K562 (cell line): Measurements from ENCODE around the gene PLCG2. TPM values are rescaled to one million over a fixed set of nuclear protein-coding genes. Genes with fewer than 3 reads are reported as not detected.
A peak's percentile ranks its signal among the peaks of the same experiment; 100 is the strongest.

ENCODE experiments used
- ATAC-seq: fragments of 200-7000 bp; cut with Tn5 transposase; 3 replicates; pipeline ENCODE4 v1.9.1; 2020; ENCODE audit warnings: moderate library complexity
- BruUV-seq: library from RNA; stranded (reverse); fragments of 400-500 nt; replicated peaks from 2 replicates; lab custom pipeline; 2021; lab: Mats Ljungman, UMichigan
- CTCF ChIA-PET: fragments of 300-600 bp; formaldehyde crosslinking; extraction: SDS; loops from one replicate; lab custom pipeline; 2021; ENCODE audit warnings: low intra/inter-chr PET ratio; lab: Yijun Ruan, JAX
- POLR2A ChIA-PET: fragments of 300-600, 350-650 bp; sonication (Branson Sonifier 250); formaldehyde crosslinking; extraction: SDS; loops from one replicate; lab custom pipeline; 2021; ENCODE audit warnings: antibody characterized with exemption, inconsistent platforms; lab: Yijun Ruan, JAX
- DNase-seq, 4 experiments: peaks; one replicate each; pipeline versions ENCODE4 v3.0.0 to v3.0.0-alpha.2; 2011 to 2018; ENCODE audit warnings: low spot score in 3 of 4, mixed read lengths in 3 of 4; ENCODE audit errors: extremely low read depth in 1 of 4
- FAIRE-seq: peaks from 2 replicates; lab custom pipeline; 2011; peaks lifted over from hg19 to GRCh38; lab: Jason Lieb, UNC
- H2AFZ ChIP-seq: 2 replicates; pipeline ENCODE4 v1.6.0; 2011; ENCODE audit warnings: low read depth, low read length, control low read depth, inconsistent platforms
- H3K27ac ChIP-seq: fragments of 200-600 bp; 3 replicates; pipeline ENCODE4 v1.8.0; 2011; ENCODE audit warnings: low read depth, mild to moderate bottlenecking, control low read depth, inconsistent platforms, low read length, moderate library complexity, mixed read lengths; ENCODE audit errors: extremely low read depth
- H3K27me3 ChIP-seq, 2 experiments: fragments of 300-600 bp in 1 of 2; 2 replicates in 1 of 2; 3 replicates in 1 of 2; pipeline versions ENCODE4 v1.6.0 to v1.8.0; 2011; ENCODE audit warnings: inconsistent platforms in 2 of 2, low read length in 2 of 2, mild to moderate bottlenecking in 1 of 2, mixed read lengths in 1 of 2, moderate library complexity in 1 of 2; ENCODE audit not compliant: control insufficient read depth in 2 of 2, insufficient read depth in 2 of 2
- H3K36me3 ChIP-seq: fragments of 300-600 bp; 3 replicates; pipeline ENCODE4 v1.8.0; 2011; ENCODE audit warnings: mild to moderate bottlenecking, low read length, inconsistent platforms; ENCODE audit not compliant: control insufficient read depth, insufficient read depth
- H3K4me1 ChIP-seq, 2 experiments: fragments of 200-600 bp in 1 of 2; replicated peaks in 1 of 2; 2 replicates in 1 of 2; 3 replicates in 1 of 2; pipeline versions ENCODE4 v1.5.1 to v1.8.0; 2011; ENCODE audit warnings: inconsistent platforms in 2 of 2, low read length in 2 of 2, mild to moderate bottlenecking in 1 of 2, mixed read lengths in 1 of 2, moderate library complexity in 1 of 2; ENCODE audit not compliant: control insufficient read depth in 2 of 2, insufficient read depth in 2 of 2
- H3K4me2 ChIP-seq: 2 replicates; pipeline ENCODE4 v1.6.1; 2011; ENCODE audit warnings: low read length, control low read depth, inconsistent platforms, mixed read lengths; ENCODE audit not compliant: insufficient read depth
- H3K4me3 ChIP-seq: fragments of 200-600 bp; sonication (generic), shearing (Covaris generic); 2 replicates; pipeline ENCODE4 v1.5.1; 2016; ENCODE audit warnings: control low read depth, inconsistent platforms
- H3K79me2 ChIP-seq: fragments of 200-600 bp; 3 replicates; pipeline ENCODE4 v1.8.0; 2011; ENCODE audit warnings: low read length, inconsistent platforms; ENCODE audit not compliant: control insufficient read depth, insufficient read depth
- H3K9ac ChIP-seq, 2 experiments: 2 replicates each; pipeline versions ENCODE4 v1.6.0 to v1.6.1; 2011; ENCODE audit warnings: low read depth in 2 of 2, low read length in 2 of 2, control low read depth in 1 of 2, inconsistent platforms in 1 of 2, mild to moderate bottlenecking in 1 of 2, mixed read lengths in 1 of 2; ENCODE audit not compliant: insufficient read depth in 1 of 2
- H3K9me1 ChIP-seq: one replicate; pipeline ENCODE4 v1.6.0; 2011; ENCODE audit warnings: inconsistent platforms, mild to moderate bottlenecking, low read length, moderate library complexity; ENCODE audit not compliant: control insufficient read depth, insufficient read depth
- H3K9me3 ChIP-seq: replicated peaks from 2 replicates; pipeline ENCODE4 v1.5.1; 2011; ENCODE audit warnings: low read depth, low read length, inconsistent platforms; ENCODE audit not compliant: control insufficient read depth, insufficient read depth
- H4K20me1 ChIP-seq: replicated peaks from 2 replicates; pipeline ENCODE4 v1.6.1; 2011; ENCODE audit warnings: low read length, inconsistent platforms, mixed read lengths; ENCODE audit not compliant: control insufficient read depth, insufficient read depth
- ESRRA ChIP-seq: fragments of 450-650 bp; IDR thresholded peaks from 2 replicates; pipeline ENCODE4 v1.6.1; 2014; ENCODE audit warnings: low read depth, mild to moderate bottlenecking, moderate library complexity, borderline replicate concordance
- MBD1 ChIP-seq: fragments of 250-450 bp; sonication (Bioruptor Pico); IDR thresholded peaks from 2 replicates; pipeline ENCODE4 v1.8.0; 2022; ENCODE audit warnings: inconsistent platforms
- SREBF1 ChIP-seq: fragments of 150-350 bp; IDR thresholded peaks from 2 replicates; pipeline ENCODE4 v1.6.1; 2014; ENCODE audit warnings: antibody characterized with exemption, low read depth, low read length, borderline replicate concordance
- ZKSCAN1 ChIP-seq: fragments of 150-350 bp; IDR thresholded peaks from 2 replicates; pipeline ENCODE4 v1.6.1; 2016; ENCODE audit warnings: low read depth, low read length
- ZNF561 ChIP-seq: fragments of 450-650 bp; formaldehyde crosslinking; conservative IDR thresholded peaks from 2 replicates; pipeline ENCODE4 v1.4.0; 2020; ENCODE audit warnings: mild to moderate bottlenecking, moderate library complexity
- WGBS: fragments of 100-300 bp; shearing (Covaris generic); methylation state at CpG from one replicate; pipeline ENCODE4 v1.1.6; 2016; ENCODE audit warnings: low coverage, mixed read lengths; ENCODE audit not compliant: insufficient coverage; ENCODE audit errors: missing lambda C conversion rate; 5-methylcytosine and 5-hydroxymethylcytosine counted together
- in situ Hi-C: fragments of 300-500 bp; cut with MboI; formaldehyde crosslinking; loops from 4 replicates; pipeline ENCODE4 v1.15.0; 2018; ENCODE audit warnings: inconsistent platforms, mixed read lengths
- intact Hi-C: fragments of 100-400 bp; cut with micrococcal nuclease; formaldehyde crosslinking; loops from 2 replicates; pipeline ENCODE4 v1.14.2; 2022
- polyA plus RNA-seq, 8 experiments: library from polyadenylated mRNA; depleted of rRNA in 4 of 8; stranded (reverse) in 5 of 8; unstranded in 3 of 8; fragments of >200 nt; fragmentation: Nextera tagmentation in 2 of 8; fragmentation: Illumina TruSeq in 1 of 8; extraction: Ambion mirVana in 2 of 8; extraction: Trizol in 1 of 8; gene quantifications; 2 replicates each; pipeline versions ENCODE4 v1.2.1 to v1.2.3, GENCODE V29; 2011 to 2014; ENCODE audit warnings: inconsistent platforms in 1 of 8, missing spikeins in 1 of 8
- total RNA-seq, 7 experiments: library from RNA; depleted of rRNA in 6 of 7; stranded (reverse); fragments of >200 nt in 6 of 7; fragmentation: Illumina TruSeq in 2 of 7; extraction: Trizol in 2 of 7; gene quantifications; 2 replicates each; pipeline versions ENCODE4 v1.2.1 to v1.2.3, GENCODE V29; 2011 to 2021; ENCODE audit warnings: low replicate concordance in 1 of 7
- TF ChIP-seq, protein P1 (sequence below): fragments of 450-650 bp; IDR thresholded peaks from one replicate; pipeline ENCODE4 v1.6.1; 2018; ENCODE audit warnings: mild to moderate bottlenecking, moderate library complexity; ENCODE audit not compliant: partially characterized antibody

Gene PLCG2
- total and polyA plus RNA-seq, 9 of the 15 experiments (the other 6 are each of a cell fraction or from before 2014, with no cell fraction given), result 0.94 to 7.1 (median 3.1) TPM

- TF ChIP-seq MBD1 (CRISPR knock-in tag) (no peak), ESRRA (no peak), SREBF1 (no peak)
Measured at GRCh38 chr16:81866820-81867440, 87.8 kb downstream of the PLCG2 start (continued).

DNA sequence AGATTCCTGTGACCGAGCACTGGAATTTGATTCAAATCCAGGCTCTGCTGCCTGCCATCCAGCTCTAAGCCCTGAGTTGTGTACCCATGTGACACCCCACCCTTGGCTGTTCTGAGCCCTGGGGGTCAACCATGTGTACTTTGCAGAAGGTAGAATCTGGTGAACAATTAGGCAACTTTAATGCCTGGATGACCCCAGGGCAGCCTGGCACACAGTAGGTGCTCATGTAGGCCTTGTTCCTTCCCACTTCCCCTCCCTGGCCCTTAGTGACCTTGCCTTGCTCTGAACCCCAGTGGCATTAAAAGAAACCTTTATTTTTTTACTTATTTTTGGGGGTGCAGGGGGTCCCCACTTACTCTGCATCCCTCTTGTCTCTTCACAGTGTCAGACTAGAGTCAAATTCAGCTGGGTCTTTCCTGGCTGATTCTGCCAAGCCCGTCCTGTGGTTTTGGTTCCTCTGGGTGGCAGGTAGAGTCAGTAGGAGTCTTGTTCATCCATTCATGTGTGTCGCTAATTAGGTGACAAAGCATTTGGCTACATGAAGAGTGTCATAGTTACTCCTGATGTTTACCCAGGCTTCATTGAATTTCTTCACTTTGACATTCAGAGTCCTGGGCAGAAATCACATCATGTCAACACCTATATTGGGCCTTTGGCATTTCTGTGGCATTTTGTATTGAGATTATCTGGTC, 89.1 kb downstream of the PLCG2 start:
- Histone ChIP-seq H3K4me1 (no peaks in the 10 kb centered on the region), H3K79me2 (no peaks in the 10 kb centered on the region), H3K27ac (no peak overlapping the region), H3K9ac (no peak overlapping the region), H3K9me1 (no peaks in the 10 kb centered on the region), H3K9me3 (no peaks in the 10 kb centered on the region)
- ChIA-PET CTCF (no interaction called here), POLR2A (interaction anchor here (1.7 kb wide), 1 partner anchor 17 kb away, joined by 3 read pairs; no protein-coding TSS in a partner anchor)
- DNase-seq (no peak), FAIRE-seq (no peak)
- 10% methylated on average over 3 of the region's 3 CpGs for WGBS
- TF ChIP-seq ZKSCAN1, result peak; percentile 92
- TF ChIP-seq, protein P1, sequence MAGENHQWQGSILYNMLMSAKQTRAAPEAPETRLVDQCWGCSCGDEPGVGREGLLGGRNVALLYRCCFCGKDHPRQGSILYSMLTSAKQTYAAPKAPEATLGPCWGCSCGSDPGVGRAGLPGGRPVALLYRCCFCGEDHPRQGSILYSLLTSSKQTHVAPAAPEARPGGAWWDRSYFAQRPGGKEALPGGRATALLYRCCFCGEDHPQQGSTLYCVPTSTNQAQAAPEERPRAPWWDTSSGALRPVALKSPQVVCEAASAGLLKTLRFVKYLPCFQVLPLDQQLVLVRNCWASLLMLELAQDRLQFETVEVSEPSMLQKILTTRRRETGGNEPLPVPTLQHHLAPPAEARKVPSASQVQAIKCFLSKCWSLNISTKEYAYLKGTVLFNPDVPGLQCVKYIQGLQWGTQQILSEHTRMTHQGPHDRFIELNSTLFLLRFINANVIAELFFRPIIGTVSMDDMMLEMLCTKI, result no peak
- TF ChIP-seq ZNF561 (CRISPR knock-in tag), result no peak
- TF ChIP-seq, all 486 proteins: peak for 1
- Histone ChIP-seq H2AFZ (no peak overlapping the region), H3K36me3 (no peaks in the 10 kb centered on the region), H3K4me2 (no peak overlapping the region), H3K4me3 (no peak overlapping the region), H3K27me3 (peaks cover 3 to 45% of the 10 kb centered on the region in 2 experiments; a peak in 3 of 5 replicates), H4K20me1 (no peaks in the 10 kb centered on the region)
- no peak for ATAC-seq
- intact Hi-C loops (no loop called here), in situ Hi-C loops (no loop called here)
- BruUV-seq, result no TSS peak
